GM23248 (cell line): ENCODE data around the gene PTPRD. TPM values are rescaled to one million over a fixed set of nuclear protein-coding genes. Genes with fewer than 3 reads are reported as not detected.

ENCODE experiments used
- DNase-seq: peaks from one replicate; pipeline ENCODE4 v3.0.0-alpha.2; 2015
- H2AFZ ChIP-seq: fragments of 200-600 bp; sonication (generic); 2 replicates; pipeline ENCODE4 v1.6.1; 2016; ENCODE audit warnings: antibody characterized with exemption
- H3F3A ChIP-seq: fragments of 200-600 bp; sonication (generic); 2 replicates; pipeline ENCODE4 v1.6.1; 2016; ENCODE audit warnings: mild to moderate bottlenecking, antibody characterized with exemption, mixed run types; ENCODE audit not compliant: insufficient read depth
- H3K27ac ChIP-seq: fragments of 200-600 bp; sonication (generic); 2 replicates; pipeline ENCODE4 v1.5.1; 2016; ENCODE audit warnings: mild to moderate bottlenecking
- H3K27me3 ChIP-seq: fragments of 200-600 bp; sonication (generic); replicated peaks from 2 replicates; pipeline ENCODE4 v1.6.1; 2016; ENCODE audit warnings: mild to moderate bottlenecking; ENCODE audit not compliant: insufficient read depth
- H3K36me3 ChIP-seq: fragments of 200-600 bp; sonication (generic); 2 replicates; pipeline ENCODE4 v1.6.1; 2016; ENCODE audit warnings: low read depth, mild to moderate bottlenecking
- H3K4me1 ChIP-seq: fragments of 200-600 bp; sonication (generic); 2 replicates; pipeline ENCODE4 v1.6.1; 2016; ENCODE audit warnings: mild to moderate bottlenecking; ENCODE audit not compliant: insufficient read depth
- H3K4me2 ChIP-seq: fragments of 200-600 bp; sonication (generic); one replicate; pipeline ENCODE4 v1.6.1; 2016; ENCODE audit warnings: mild to moderate bottlenecking; ENCODE audit not compliant: unreplicated experiment
- H3K4me3 ChIP-seq: fragments of 200-600 bp; sonication (generic); 2 replicates; pipeline ENCODE4 v1.5.1; 2016; ENCODE audit warnings: mild to moderate bottlenecking
- H3K79me2 ChIP-seq: fragments of 200-600 bp; sonication (generic); 2 replicates; pipeline ENCODE4 v1.6.1; 2016; ENCODE audit warnings: mild to moderate bottlenecking; ENCODE audit not compliant: insufficient read depth
- H3K9ac ChIP-seq: fragments of 200-600 bp; sonication (generic); 2 replicates; pipeline ENCODE4 v1.6.1; 2016; ENCODE audit warnings: mild to moderate bottlenecking
- H3K9me2 ChIP-seq: fragments of 200-600 bp; sonication (generic); 2 replicates; pipeline ENCODE4 v1.6.1; 2016; ENCODE audit warnings: mixed run types, mild to moderate bottlenecking, moderate library complexity; ENCODE audit not compliant: insufficient read depth
- H3K9me3 ChIP-seq: fragments of 200-600 bp; sonication (generic); one replicate; pipeline ENCODE4 v1.6.1; 2017; ENCODE audit warnings: low read depth
- H4K20me1 ChIP-seq: fragments of 200-600 bp; sonication (generic); 2 replicates; pipeline ENCODE4 v1.6.0; 2016; ENCODE audit not compliant: insufficient read depth
- EZH2 ChIP-seq: fragments of 200-600 bp; sonication (generic); IDR thresholded peaks from 2 replicates; pipeline ENCODE4 v1.6.1; 2018; ENCODE audit warnings: antibody characterized with exemption, mild to moderate bottlenecking; ENCODE audit not compliant: insufficient read depth, poor library complexity, severe bottlenecking
- EZH2phosphoT487 ChIP-seq: fragments of 200-600 bp; sonication (generic); IDR thresholded peaks from 2 replicates; pipeline ENCODE4 v1.6.1; 2018; ENCODE audit warnings: antibody characterized with exemption, moderate library complexity, mild to moderate bottlenecking, low read depth; ENCODE audit not compliant: insufficient read depth
- WGBS, 2 experiments: methylation state at CpG; one replicate each; pipeline ENCODE4 v1.1.6; 2015 to 2017; ENCODE audit warnings: low lambda C conversion rate in 2 of 2, low coverage in 1 of 2; ENCODE audit errors: missing lambda C conversion rate in 2 of 2; 5-methylcytosine and 5-hydroxymethylcytosine counted together
- in situ Hi-C: fragments of 300-500 bp; cut with MboI; formaldehyde crosslinking; loops from 2 replicates; pipeline ENCODE4 v1.15.0; 2020
- polyA plus RNA-seq: library from polyadenylated mRNA; unstranded; fragments of >200 nt; fragmentation: Nextera tagmentation; extraction: Ambion mirVana; gene quantifications from 2 replicates; pipeline ENCODE4 v1.2.1, GENCODE V29; 2016
- total RNA-seq: library from RNA; depleted of rRNA; stranded (reverse); fragments of >200 nt; shearing (Covaris generic); gene quantifications from 2 replicates; pipeline ENCODE4 v1.2.3, GENCODE V29; 2014

Gene PTPRD
- total and polyA plus RNA-seq, 2 experiments from 2014 or later: 0.05 TPM; not detected in 1

DNA sequence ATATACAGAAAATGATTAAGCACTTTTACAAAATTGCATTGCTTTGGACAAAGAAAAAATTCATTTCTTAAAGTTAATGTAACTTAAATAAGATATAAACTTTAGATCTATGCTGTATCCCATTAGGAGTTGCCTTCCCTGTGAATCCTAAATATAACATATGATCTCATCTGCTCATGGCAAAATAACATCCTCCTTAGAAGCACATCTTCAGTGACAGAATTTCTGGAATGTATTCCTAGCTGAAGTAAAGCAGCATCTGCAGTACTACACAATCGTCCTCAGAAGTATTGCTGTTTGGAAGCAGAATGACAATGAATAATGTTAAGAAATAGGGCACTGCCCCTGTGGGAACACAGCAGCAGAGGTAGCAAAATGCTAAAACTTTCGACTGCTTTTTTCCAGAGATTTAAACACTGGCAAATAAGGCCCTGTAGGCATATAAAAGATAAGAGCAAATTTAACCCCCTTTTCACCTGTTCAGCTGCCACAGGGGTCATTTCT is 571.0 kb downstream of the PTPRD start:
- no peak for DNase-seq
- no peaks in the 10 kb centered on the region for H3K27me3 ChIP-seq
- no peak overlapping the region for H2AFZ ChIP-seq
- H3K79me2 ChIP-seq: no peaks in the 10 kb centered on the region
- no peaks in the 10 kb centered on the region for H3K9me2 ChIP-seq
- no peak overlapping the region for H3K4me3 ChIP-seq
- no peak overlapping the region for H3K4me2 ChIP-seq
- no peaks in the 10 kb centered on the region for H3K4me1 ChIP-seq
- H3K9ac ChIP-seq: no peak overlapping the region
- 0% methylated on average over 2 of the region's 2 CpGs for WGBS, 2 experiments
- H3K9me3 ChIP-seq: no peaks in the 10 kb centered on the region
- in situ Hi-C loops: no loop called here
- H3K36me3 ChIP-seq: no peaks in the 10 kb centered on the region
- TF ChIP-seq EZH2 (no peak), EZH2phosphoT487 (no peak)
- no peaks in the 10 kb centered on the region for H4K20me1 ChIP-seq
- no peak overlapping the region for H3K27ac ChIP-seq
- no peaks in the 10 kb centered on the region for H3F3A ChIP-seq

- Histone ChIP-seq H3K9me3 (no peaks in the 10 kb centered on the region), H4K20me1 (no peaks in the 10 kb centered on the region), H3F3A (no peaks in the 10 kb centered on the region), H3K36me3 (no peaks in the 10 kb centered on the region), H3K4me2 (no peak overlapping the region), H3K27ac (no peak overlapping the region), H3K9ac (no peak overlapping the region), H3K79me2 (no peaks in the 10 kb centered on the region), H3K4me3 (no peak overlapping the region), H2AFZ (no peak overlapping the region), H3K4me1 (no peaks in the 10 kb centered on the region), H3K9me2 (no peaks in the 10 kb centered on the region), H3K27me3 (no peaks in the 10 kb centered on the region)
- in situ Hi-C loops: no loop called here
- WGBS, 2 experiments: 40 to 46% methylated on average over 2 of the region's 2 CpGs
- TF ChIP-seq EZH2 (no peak), EZH2phosphoT487 (no peak)
- no peak for DNase-seq
These were observed 576.7 kb downstream of the PTPRD start for GRCh38 chr9:10036095-10036494.

GRCh38 chr9:10032166-10032565 is 580.6 kb downstream of the PTPRD start:
- H3K79me2 ChIP-seq: no peaks in the 10 kb centered on the region
- TF ChIP-seq EZH2phosphoT487 (no peak), EZH2 (no peak)
- no peaks in the 10 kb centered on the region for H3F3A ChIP-seq
- no peak overlapping the region for H3K4me2 ChIP-seq
- in situ Hi-C loops: no loop called here
- H3K9ac ChIP-seq: no peak overlapping the region
- H3K4me3 ChIP-seq: no peak overlapping the region
- no peaks in the 10 kb centered on the region for H3K27me3 ChIP-seq
- no peaks in the 10 kb centered on the region for H3K4me1 ChIP-seq
- no peak for DNase-seq
- no peaks in the 10 kb centered on the region for H3K9me2 ChIP-seq
- no peaks in the 10 kb centered on the region for H3K9me3 ChIP-seq
- no peak overlapping the region for H3K27ac ChIP-seq
- no peak overlapping the region for H2AFZ ChIP-seq
- no peaks in the 10 kb centered on the region for H3K36me3 ChIP-seq
- H4K20me1 ChIP-seq: no peaks in the 10 kb centered on the region

DNA sequence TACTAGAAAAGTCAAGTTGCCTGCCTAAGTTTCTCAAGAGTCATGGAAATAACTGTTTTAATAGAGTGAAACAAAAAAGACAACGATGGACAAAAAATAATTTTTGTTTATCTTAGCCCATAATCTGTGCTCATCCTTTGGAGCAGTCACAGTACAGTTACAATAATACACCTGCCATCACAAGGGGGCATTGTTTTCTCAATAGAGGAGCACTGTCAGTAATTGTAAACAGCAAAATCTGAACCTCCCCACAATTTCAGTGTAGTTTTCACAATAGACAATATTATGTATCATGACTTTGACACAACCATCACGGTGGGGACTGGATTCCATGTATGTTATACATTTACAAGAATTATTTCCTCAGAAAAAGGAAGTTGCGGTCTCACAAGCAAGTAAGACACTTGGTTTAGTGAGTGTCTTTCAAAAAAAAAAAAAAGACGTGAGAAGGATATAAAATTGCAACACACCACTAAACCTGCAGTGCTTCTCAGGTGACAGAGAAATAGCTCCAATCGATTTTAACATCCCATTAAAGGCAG is 586.3 kb downstream of the PTPRD start:
- H3K36me3 ChIP-seq: no peaks in the 10 kb centered on the region
- TF ChIP-seq EZH2phosphoT487 (no peak), EZH2 (no peak)
- H3K9me3 ChIP-seq: no peaks in the 10 kb centered on the region
- H3F3A ChIP-seq: no peaks in the 10 kb centered on the region
- DNase-seq: no peak
- H3K4me3 ChIP-seq: no peak overlapping the region
- H3K79me2 ChIP-seq: no peaks in the 10 kb centered on the region
- H3K27ac ChIP-seq: no peak overlapping the region
- H4K20me1 ChIP-seq: no peaks in the 10 kb centered on the region
- 11 to 14% methylated on average over 5 of the region's 5 CpGs for WGBS, 2 experiments
- H3K27me3 ChIP-seq: no peaks in the 10 kb centered on the region
- no peaks in the 10 kb centered on the region for H3K9me2 ChIP-seq
- H3K4me2 ChIP-seq: no peak overlapping the region
- in situ Hi-C loops: no loop called here
- no peak overlapping the region for H2AFZ ChIP-seq
- H3K9ac ChIP-seq: no peak overlapping the region
- H3K4me1 ChIP-seq: no peaks in the 10 kb centered on the region

- Histone ChIP-seq H2AFZ (no peak overlapping the region), H3K4me3 (no peak overlapping the region), H3K36me3 (no peaks in the 10 kb centered on the region), H3K9ac (no peak overlapping the region), H3K4me2 (no peak overlapping the region), H3K9me2 (no peaks in the 10 kb centered on the region), H3K9me3 (no peaks in the 10 kb centered on the region), H3K27ac (no peak overlapping the region), H3K79me2 (no peaks in the 10 kb centered on the region), H4K20me1 (no peaks in the 10 kb centered on the region), H3K4me1 (no peaks in the 10 kb centered on the region), H3K27me3 (no peaks in the 10 kb centered on the region), H3F3A (no peaks in the 10 kb centered on the region)
- no peak for DNase-seq
- 15 to 17% methylated on average over 1 of the region's 1 CpG for WGBS, 2 experiments
- in situ Hi-C loops: no loop called here
- TF ChIP-seq EZH2phosphoT487 (no peak), EZH2 (no peak)
These were observed 597.0 kb downstream of the PTPRD start for GRCh38 chr9:10015755-10016154.
